Measurements from ENCODE around the gene ASGR1. TPM values are rescaled to one million over a fixed set of nuclear protein-coding genes. Genes with fewer than 3 reads are reported as not detected.

The ASGR1 gene
- total RNA-seq, 2 experiments from 2014 or later: 1.1 to 1.2 TPM

DNA sequence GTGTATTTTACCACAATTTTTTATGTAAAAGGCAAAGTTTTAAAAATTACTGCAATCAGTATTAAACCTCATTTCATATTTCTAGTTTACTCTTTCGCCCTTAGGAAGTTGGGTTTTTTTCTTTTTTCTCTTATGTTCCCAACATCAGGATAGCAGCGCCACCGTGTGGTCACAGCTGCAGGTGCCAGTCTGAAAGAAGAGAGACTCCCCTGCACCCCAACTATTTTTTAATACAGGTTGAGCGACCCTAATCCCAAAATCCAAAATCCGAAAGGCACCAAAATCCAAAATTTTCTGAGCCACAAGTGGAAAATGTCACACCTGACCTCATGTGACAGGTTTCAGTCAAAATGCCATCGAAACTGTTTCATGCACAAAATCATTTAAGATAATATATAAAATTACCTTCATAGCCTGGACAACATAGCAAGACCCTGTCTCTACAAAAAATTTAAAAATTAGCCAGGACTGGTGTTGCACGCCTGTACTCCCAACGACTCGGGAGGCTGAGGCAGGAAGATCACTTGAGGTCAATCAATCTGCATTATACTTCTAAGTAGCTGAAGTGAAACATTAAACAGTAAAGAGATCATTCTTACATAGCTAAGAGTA, 42.8 kb downstream of the ASGR1 start:
- H3K27ac ChIP-seq (ENCODE audit: low read depth, low read length, poor library complexity, severe bottlenecking): no peak overlapping the region
- BruUV-seq (replicated peaks): no TSS peak
- no peaks in the 10 kb centered on the region for H3K9me2 ChIP-seq (ENCODE audit: insufficient read depth, low read length)
- no peak overlapping the region for H3K4me2 ChIP-seq (ENCODE audit: low read length)
- POLR2A ChIA-PET: interaction anchor here (1.0 kb wide), 1 partner anchor 90 kb away, joined by 3 read pairs; no protein-coding TSS in a partner anchor
- H3K36me3 ChIP-seq (ENCODE audit: insufficient read depth, low read length): peaks cover 3% of the 10 kb centered on the region; the same call in 1 of the 2 replicates
- CTCF ChIA-PET (ENCODE audit: unreplicated experiment): interaction anchor here (0.9 to 2.0 kb wide), 4 partner anchors 29 to 132 kb away, joined by 3 to 8 read pairs (median 3); no protein-coding TSS in a partner anchor
- no peaks in the 10 kb centered on the region for H4K20me1 ChIP-seq (ENCODE audit: insufficient read depth, low read length)
- H3K4me1 ChIP-seq (ENCODE audit: insufficient read depth, low read length, poor library complexity, severe bottlenecking): peaks cover 23% of the 10 kb centered on the region
- no peaks in the 10 kb centered on the region for H3K9me3 ChIP-seq (ENCODE audit: low read length)
- peak; percentile 81 for DNase-seq (ENCODE audit: low spot score)
- no peak for TF ChIP-seq EZH2phosphoT487 (IDR thresholded peaks at IDR 0.05; ENCODE audit: borderline replicate concordance, low read depth, low read length)
- TF ChIP-seq, protein P1, sequence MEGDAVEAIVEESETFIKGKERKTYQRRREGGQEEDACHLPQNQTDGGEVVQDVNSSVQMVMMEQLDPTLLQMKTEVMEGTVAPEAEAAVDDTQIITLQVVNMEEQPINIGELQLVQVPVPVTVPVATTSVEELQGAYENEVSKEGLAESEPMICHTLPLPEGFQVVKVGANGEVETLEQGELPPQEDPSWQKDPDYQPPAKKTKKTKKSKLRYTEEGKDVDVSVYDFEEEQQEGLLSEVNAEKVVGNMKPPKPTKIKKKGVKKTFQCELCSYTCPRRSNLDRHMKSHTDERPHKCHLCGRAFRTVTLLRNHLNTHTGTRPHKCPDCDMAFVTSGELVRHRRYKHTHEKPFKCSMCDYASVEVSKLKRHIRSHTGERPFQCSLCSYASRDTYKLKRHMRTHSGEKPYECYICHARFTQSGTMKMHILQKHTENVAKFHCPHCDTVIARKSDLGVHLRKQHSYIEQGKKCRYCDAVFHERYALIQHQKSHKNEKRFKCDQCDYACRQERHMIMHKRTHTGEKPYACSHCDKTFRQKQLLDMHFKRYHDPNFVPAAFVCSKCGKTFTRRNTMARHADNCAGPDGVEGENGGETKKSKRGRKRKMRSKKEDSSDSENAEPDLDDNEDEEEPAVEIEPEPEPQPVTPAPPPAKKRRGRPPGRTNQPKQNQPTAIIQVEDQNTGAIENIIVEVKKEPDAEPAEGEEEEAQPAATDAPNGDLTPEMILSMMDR (conservative IDR thresholded peaks at IDR 0.05; ENCODE audit: low read length): peak; percentile 100
- no peaks in the 10 kb centered on the region for H3K79me2 ChIP-seq (ENCODE audit: insufficient read depth, low read depth, low read length)
- no peak overlapping the region for H3K4me3 ChIP-seq (ENCODE audit: low read depth, low read length, poor library complexity, severe bottlenecking)
- intact Hi-C loops (cut with micrococcal nuclease; ENCODE audit: unreplicated experiment): loop anchor here (1.0 kb wide), 2 partner anchors 84 to 91 kb away; no protein-coding TSS in a partner anchor
- H2AFZ ChIP-seq (ENCODE audit: low read length): no peak overlapping the region

DNA sequence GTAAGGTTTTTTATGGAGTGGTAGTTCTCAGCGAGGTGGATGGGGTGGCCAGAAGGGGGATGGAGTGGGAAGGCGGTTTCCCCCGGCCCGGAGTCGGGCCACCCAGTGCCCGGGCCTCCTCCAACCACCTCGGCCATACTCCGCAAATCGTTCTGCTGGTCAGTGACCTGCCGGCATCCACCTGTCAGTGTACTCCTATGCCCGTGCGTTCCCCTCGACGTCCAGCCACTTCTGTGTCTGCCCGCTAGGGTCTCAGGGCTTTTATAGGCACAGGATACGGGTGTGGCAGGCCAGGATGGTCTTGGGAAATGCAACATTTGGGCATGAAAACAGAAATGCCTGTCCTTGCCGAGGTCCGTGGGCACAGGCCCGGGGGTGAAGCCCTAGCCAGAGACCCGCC, 45.3 kb downstream of the ASGR1 start:
- ChIA-PET CTCF (ENCODE audit: unreplicated experiment) (no interaction called here), POLR2A (interaction anchor here (1.5 kb wide), 1 partner anchor 17 kb away, joined by 7 read pairs; no protein-coding TSS in a partner anchor)
- intact Hi-C loops (cut with micrococcal nuclease; ENCODE audit: unreplicated experiment): loop anchor here (5.0 kb wide), 1 partner anchor 42 kb away; no protein-coding TSS in a partner anchor
- DNase-seq (ENCODE audit: low spot score): no peak
- no peaks in the 10 kb centered on the region for H3K79me2 ChIP-seq (ENCODE audit: insufficient read depth, low read depth, low read length)
- no peaks in the 10 kb centered on the region for H3K9me3 ChIP-seq (ENCODE audit: low read length)
- peaks cover 3% of the 10 kb centered on the region; the same call in 1 of the 2 replicates for H3K36me3 ChIP-seq (ENCODE audit: insufficient read depth, low read length)
- no peak for TF ChIP-seq EZH2phosphoT487 (IDR thresholded peaks at IDR 0.05; ENCODE audit: borderline replicate concordance, low read depth, low read length)
- TF ChIP-seq, protein P1 (conservative IDR thresholded peaks at IDR 0.05; ENCODE audit: low read length): no peak
- H3K4me3 ChIP-seq (ENCODE audit: low read depth, low read length, poor library complexity, severe bottlenecking): no peak overlapping the region
- peaks cover 36% of the 10 kb centered on the region for H3K4me1 ChIP-seq (ENCODE audit: insufficient read depth, low read length, poor library complexity, severe bottlenecking)
- H3K4me2 ChIP-seq (ENCODE audit: low read length): no peak overlapping the region
- no peak overlapping the region for H3K27ac ChIP-seq (ENCODE audit: low read depth, low read length, poor library complexity, severe bottlenecking)
- H4K20me1 ChIP-seq (ENCODE audit: insufficient read depth, low read length): no peaks in the 10 kb centered on the region
- no peaks in the 10 kb centered on the region for H3K9me2 ChIP-seq (ENCODE audit: insufficient read depth, low read length)
- H2AFZ ChIP-seq (ENCODE audit: low read length): no peak overlapping the region
- BruUV-seq (replicated peaks): no TSS peak

DNA sequence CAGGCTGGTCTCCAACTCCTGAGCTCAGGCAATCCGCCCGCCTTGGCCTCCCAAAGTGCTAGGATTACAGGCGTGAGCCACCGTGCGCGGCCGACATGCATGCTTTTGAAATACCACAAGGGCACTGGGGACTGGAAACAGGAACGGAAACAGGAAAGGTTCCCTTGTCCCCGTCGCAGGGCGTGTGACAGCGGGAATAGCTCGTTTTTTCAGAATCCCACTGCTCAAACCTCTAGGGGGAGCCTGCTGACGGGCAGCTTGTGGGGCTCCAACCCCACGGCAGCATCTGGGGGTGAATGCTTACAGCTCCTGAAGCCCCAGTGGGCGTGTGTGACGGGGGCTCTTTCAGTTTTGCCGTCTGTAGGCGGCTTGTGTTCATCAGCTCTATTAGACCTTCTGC, 45.7 kb downstream of the ASGR1 start:
- no TSS peak for BruUV-seq (replicated peaks)
- H4K20me1 ChIP-seq (ENCODE audit: insufficient read depth, low read length): no peaks in the 10 kb centered on the region
- H3K4me3 ChIP-seq (ENCODE audit: low read depth, low read length, poor library complexity, severe bottlenecking): peak overlapping the region; percentile 9
- peaks cover 3% of the 10 kb centered on the region; the same call in 1 of the 2 replicates for H3K36me3 ChIP-seq (ENCODE audit: insufficient read depth, low read length)
- H3K79me2 ChIP-seq (ENCODE audit: insufficient read depth, low read depth, low read length): no peaks in the 10 kb centered on the region
- intact Hi-C loops (cut with micrococcal nuclease; ENCODE audit: unreplicated experiment): loop anchor here (5.0 kb wide), 1 partner anchor 41 kb away; no protein-coding TSS in a partner anchor
- H3K9me3 ChIP-seq (ENCODE audit: low read length): no peaks in the 10 kb centered on the region
- TF ChIP-seq, protein P1 (conservative IDR thresholded peaks at IDR 0.05; ENCODE audit: low read length): peak; percentile 73
- no peak for TF ChIP-seq EZH2phosphoT487 (IDR thresholded peaks at IDR 0.05; ENCODE audit: borderline replicate concordance, low read depth, low read length)
- ChIA-PET CTCF (ENCODE audit: unreplicated experiment) (no interaction called here), POLR2A (interaction anchor here (1.5 to 1.8 kb wide), 2 partner anchors 16 to 98 kb away, joined by 6 to 7 read pairs; partner anchors contain the start of gene SLC16A13)
- H3K4me2 ChIP-seq (ENCODE audit: low read length): peak overlapping the region; percentile 45
- DNase-seq (ENCODE audit: low spot score): peak; percentile 46
- H3K4me1 ChIP-seq (ENCODE audit: insufficient read depth, low read length, poor library complexity, severe bottlenecking): peaks cover 36% of the 10 kb centered on the region
- H2AFZ ChIP-seq (ENCODE audit: low read length): no peak overlapping the region
- H3K27ac ChIP-seq (ENCODE audit: low read depth, low read length, poor library complexity, severe bottlenecking): no peak overlapping the region
- H3K9me2 ChIP-seq (ENCODE audit: insufficient read depth, low read length): no peaks in the 10 kb centered on the region

All from OCI-LY7 (cell line).